NCI-H1436 (cell line): ENCODE results near the gene MCM10.
"Not testable (repeated sequence)": the region's sequence is repeated elsewhere in the genome, so short reads cannot be mapped to it uniquely, and the experiment has no call there.

Experiments used
- DNase-seq: peaks from one replicate; lab custom pipeline; 2025; lab: John Stamatoyannopoulos, UW

Gene MCM10

GRCh38 chr10:13160934-13161856 lies at the start of gene MCM10:
MCM10 (plus strand) TSS chr10:13161558; CDS start chr10:13164203, 2,645 bp downstream.
- DNase-seq: peak; percentile 98

- no peak for DNase-seq
These were observed 47.8 kb upstream of the MCM10 start for GRCh38 chr10:13113544-13113943.

DNA sequence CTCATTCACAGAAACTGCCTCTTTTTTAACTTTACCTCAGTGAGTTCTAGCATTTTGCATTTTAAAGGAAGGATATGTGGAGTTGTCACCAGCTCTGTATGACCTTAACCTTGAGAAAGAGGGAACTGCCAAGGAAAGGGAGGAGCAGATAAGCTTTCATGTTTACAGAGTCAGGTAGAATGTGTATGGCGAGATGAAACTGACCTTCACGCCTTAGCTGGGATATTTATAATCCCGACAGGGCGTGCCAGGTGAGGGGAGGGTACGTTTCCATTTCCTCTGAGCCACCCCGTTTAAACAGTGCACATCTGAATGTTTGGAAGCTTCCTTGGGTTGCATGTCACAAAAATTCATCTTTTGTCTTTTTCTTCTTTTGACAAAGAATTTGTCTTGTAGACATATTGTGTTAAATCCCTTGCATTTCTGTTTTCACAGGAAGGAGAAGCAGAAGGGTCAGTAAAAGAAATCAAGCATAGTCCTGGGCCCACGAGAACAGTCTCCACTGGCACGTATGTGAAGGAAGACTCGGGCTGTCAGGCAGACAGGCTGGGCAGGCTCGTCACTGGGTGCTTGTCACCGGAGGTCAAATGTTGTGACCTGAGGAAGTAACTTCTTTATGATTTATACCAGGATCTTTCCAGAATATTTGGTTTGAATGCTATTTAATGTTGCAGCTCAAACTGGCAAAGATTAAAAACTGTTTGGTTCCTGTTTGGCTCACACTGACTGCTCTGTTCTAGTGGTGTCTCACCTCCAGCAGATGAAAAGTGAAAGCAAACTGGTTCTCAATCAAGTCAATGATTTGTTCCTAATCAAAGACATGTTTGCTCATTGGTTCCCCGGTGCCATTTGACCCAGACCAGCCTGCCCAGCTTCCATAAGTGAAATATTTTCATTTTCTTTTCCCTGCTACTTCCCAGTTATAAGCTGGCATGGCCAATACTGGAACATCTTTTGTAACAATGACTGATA lies 45.2 kb upstream of the MCM10 start:
- DNase-seq: no peak

GRCh38 chr10:13117841-13118783 lies 43.2 kb upstream of the MCM10 start:
- no peak for DNase-seq

GRCh38 chr10:13118784-13119410 lies 42.5 kb upstream of the MCM10 start:
- DNase-seq: no peak

- DNase-seq: no peak
These were observed 40.4 kb upstream of the MCM10 start for GRCh38 chr10:13120786-13121499.

- DNase-seq: no peak
These were observed 39.9 kb upstream of the MCM10 start for GRCh38 chr10:13121500-13121854.

- DNase-seq: no peak
These were observed 24.7 kb upstream of the MCM10 start for GRCh38 chr10:13136651-13137050.

- no peak for DNase-seq
These were observed 22.2 kb upstream of the MCM10 start for GRCh38 chr10:13139150-13139549.

GRCh38 chr10:13139676-13140075 lies 21.7 kb upstream of the MCM10 start:
- DNase-seq: no peak

GRCh38 chr10:13140627-13141190 lies 20.6 kb upstream of the MCM10 start:
- no peak for DNase-seq

- DNase-seq: no peak
These were observed 17.6 kb upstream of the MCM10 start for GRCh38 chr10:13143766-13144165.

DNA sequence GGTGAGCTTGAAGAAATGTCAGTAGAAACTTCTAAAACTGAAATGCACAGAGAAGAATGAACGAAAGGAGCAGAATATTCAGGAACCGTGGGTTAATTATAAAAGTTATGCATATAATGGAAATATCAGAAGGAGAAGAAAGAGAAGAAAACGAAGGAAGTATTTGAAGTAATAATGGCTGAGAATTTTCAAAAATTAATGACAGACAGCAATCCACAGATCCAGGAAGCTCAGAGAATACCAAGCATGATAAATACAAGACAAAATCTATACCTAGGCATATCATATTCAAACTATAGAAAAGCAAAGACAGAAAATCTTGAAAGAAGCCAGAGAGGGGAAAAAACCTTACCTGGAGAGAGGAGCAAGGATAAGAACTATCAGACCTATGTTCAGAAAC lies 16.5 kb upstream of the MCM10 start:
- DNase-seq: no peak

DNA sequence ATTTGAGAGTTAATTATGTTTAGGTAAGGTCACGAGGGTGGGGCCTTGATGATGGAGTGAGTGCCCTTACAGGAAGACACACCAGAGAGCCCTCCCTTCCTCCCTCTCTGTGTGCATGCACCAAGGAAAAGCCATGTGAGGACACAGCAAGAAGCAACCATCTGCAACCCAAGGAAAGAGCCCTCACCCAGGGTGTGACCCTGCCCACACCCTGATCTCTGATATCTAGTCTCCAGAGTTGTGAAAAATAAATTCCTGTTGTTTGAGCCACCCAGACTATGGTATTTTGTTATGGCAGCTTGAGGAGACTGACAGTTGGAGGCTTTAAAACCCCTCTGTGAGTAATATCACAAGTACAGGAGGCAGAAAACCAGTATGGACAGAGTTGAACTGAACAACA lies 15.0 kb upstream of the MCM10 start:
- DNase-seq: no peak

GRCh38 chr10:13147161-13147560 lies 14.2 kb upstream of the MCM10 start:
- DNase-seq: no peak

DNA sequence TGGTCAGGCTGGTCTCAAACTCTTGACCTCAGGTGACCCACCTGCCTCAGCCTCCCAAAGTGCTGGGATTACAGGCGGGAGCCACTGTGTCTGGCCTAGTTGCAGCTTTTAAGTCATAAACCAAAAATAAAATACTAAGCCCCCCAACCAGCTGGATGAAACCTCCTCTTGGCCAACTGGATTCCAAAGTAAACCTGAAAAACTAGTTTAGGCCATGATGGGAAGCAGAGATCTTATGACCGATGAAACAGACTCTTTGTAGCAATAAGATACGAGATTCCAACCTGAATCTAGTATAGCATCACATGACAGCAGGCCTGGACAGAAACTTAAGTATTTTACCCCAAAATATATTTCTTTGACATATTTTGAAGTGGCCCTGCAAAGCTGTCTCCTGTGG lies 9.1 kb upstream of the MCM10 start:
- DNase-seq: no peak

DNA sequence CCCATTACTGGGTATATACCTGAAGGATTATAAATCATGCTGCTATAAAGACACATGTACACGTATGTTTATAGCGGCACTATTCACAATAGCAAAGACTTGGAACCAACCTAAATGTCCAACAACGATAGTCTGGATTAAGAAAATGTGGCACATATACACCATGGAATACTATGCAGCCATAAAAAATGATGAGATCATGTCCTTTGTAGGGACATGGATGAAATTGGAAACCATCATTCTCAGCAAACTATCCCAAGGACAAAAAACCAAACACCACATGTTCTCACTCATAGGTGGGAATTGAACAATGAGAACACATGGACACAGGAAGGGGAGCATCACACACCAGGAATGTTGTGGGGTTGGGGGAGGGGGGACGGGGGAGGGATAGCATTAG lies 5.5 kb upstream of the MCM10 start:
- not testable (repeated sequence) for DNase-seq

DNA sequence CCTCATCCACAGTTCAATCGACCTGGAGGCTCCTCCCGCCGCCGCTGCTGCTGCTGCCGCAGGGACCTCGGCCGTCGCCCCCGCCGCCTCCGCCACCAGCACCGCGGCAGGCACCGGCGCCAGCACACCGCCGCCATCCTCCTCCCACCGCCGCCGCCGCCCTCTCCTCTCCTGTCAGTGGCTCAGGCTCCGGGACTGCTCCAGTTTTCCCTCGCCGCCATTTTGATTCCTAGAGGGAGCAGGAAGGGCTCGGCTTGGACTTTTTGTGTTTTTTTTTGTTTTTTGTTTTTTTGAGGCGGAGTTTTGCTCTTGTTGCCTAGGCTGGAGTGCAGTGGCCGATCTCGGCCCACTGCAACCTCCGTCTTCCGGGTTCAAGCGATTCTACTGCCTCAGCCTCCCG lies 3.0 kb upstream of the MCM10 start:
- DNase-seq: no peak

GRCh38 chr10:13161857-13162271 lies 506 bp downstream of the MCM10 start:
- no peak for DNase-seq

- no peak for DNase-seq
These were observed 2.5 kb downstream of the MCM10 start for GRCh38 chr10:13163859-13164258.
